ENCODE results near the gene FAM83C. TPM values are rescaled to one million over a fixed set of nuclear protein-coding genes. Genes with fewer than 3 reads are reported as not detected.

Gene FAM83C
- total RNA-seq, 1 experiment from 2014 or later: not detected

- Mint-ChIP-seq H3K36me3 (peaks cover 27% of the 10 kb centered on the region), H3K27me3 (ENCODE audit: low read depth) (no peaks in the 10 kb centered on the region), H3K9me3 (no peaks in the 10 kb centered on the region), H3K4me1 (peaks cover 25% of the 10 kb centered on the region), H3K4me3 (peak overlapping the region; percentile 96), H3K27ac (peak overlapping the region; percentile 60; the same call in 1 of the 2 replicates)
- ATAC-seq: no peak
- ChIA-PET CTCF (interaction anchor here (2.4 kb wide), 1 partner anchor 130 kb away, joined by 27 read pairs; the partner anchor contains the start of gene EDEM2), POLR2A (interaction anchor here (2.0 kb wide), 1 partner anchor 129 kb away, joined by 4 read pairs; the partner anchor contains the start of gene EDEM2)
- no peak for DNase-seq (ENCODE audit: low spot score)
- TF ChIP-seq ETV6 (CRISPR knock-in tag; IDR thresholded peaks at IDR 0.05): no peak
- no peak for TF ChIP-seq TP53 (CRISPR knock-in tag; IDR thresholded peaks at IDR 0.05)
- no peak for TF ChIP-seq ZNF396 (CRISPR knock-in tag; IDR thresholded peaks at IDR 0.05; ENCODE audit: borderline replicate concordance)
- TF ChIP-seq AFF4 (CRISPR knock-in tag; IDR thresholded peaks at IDR 0.05; ENCODE audit: borderline replicate concordance): no peak
- TF ChIP-seq ZSCAN18 (CRISPR knock-in tag; IDR thresholded peaks at IDR 0.05): no peak
- no peak for TF ChIP-seq CREM (CRISPR knock-in tag; IDR thresholded peaks at IDR 0.05)
- TF ChIP-seq ZNF219 (CRISPR knock-in tag; IDR thresholded peaks at IDR 0.05; ENCODE audit: borderline replicate concordance): no peak
- no peak for TF ChIP-seq ZMAT4 (CRISPR knock-in tag; IDR thresholded peaks at IDR 0.05)
- no peak for TF ChIP-seq RORB (CRISPR knock-in tag; IDR thresholded peaks at IDR 0.05)
- no peak for TF ChIP-seq E2F5 (CRISPR knock-in tag; IDR thresholded peaks at IDR 0.05)
- no peak for TF ChIP-seq MXD4 (CRISPR knock-in tag; IDR thresholded peaks at IDR 0.05; ENCODE audit: borderline replicate concordance)
- no peak for TF ChIP-seq TEAD4 (CRISPR knock-in tag; IDR thresholded peaks at IDR 0.05)
- TF ChIP-seq IRF2 (CRISPR knock-in tag; IDR thresholded peaks at IDR 0.05; ENCODE audit: borderline replicate concordance, low read depth): no peak
- no peak for TF ChIP-seq JUN (CRISPR knock-in tag; IDR thresholded peaks at IDR 0.05)
- TF ChIP-seq FOXJ3 (CRISPR knock-in tag; IDR thresholded peaks at IDR 0.05; ENCODE audit: borderline replicate concordance): no peak
- no peak for TF ChIP-seq CDX4 (CRISPR knock-in tag; IDR thresholded peaks at IDR 0.05; ENCODE audit: borderline replicate concordance)
Measured at GRCh38 chr20:35276408-35276807, 15.8 kb downstream of the FAM83C start.

- H3K27me3 Mint-ChIP-seq (ENCODE audit: low read depth): no peaks in the 10 kb centered on the region
- peak overlapping the region; percentile 96; the same call in 1 of the 2 replicates for H3K4me3 Mint-ChIP-seq
- CTCF ChIA-PET: interaction anchor here (1.3 to 2.4 kb wide), 2 partner anchors 28 to 130 kb away, joined by 6 to 27 read pairs; partner anchors contain the start of gene EDEM2
- TF ChIP-seq ATF1 (CRISPR knock-in tag; IDR thresholded peaks at IDR 0.05) (no peak), PRRX2 (CRISPR knock-in tag; IDR thresholded peaks at IDR 0.05) (no peak), ZNF423 (CRISPR knock-in tag; IDR thresholded peaks at IDR 0.05) (no peak), GRHL2 (CRISPR knock-in tag; IDR thresholded peaks at IDR 0.05; ENCODE audit: insufficient replicate concordance, severe bottlenecking) (no peak), FOXP1 (CRISPR knock-in tag; IDR thresholded peaks at IDR 0.05; ENCODE audit: borderline replicate concordance) (no peak)
- 0 out of 2 replicates have a peak overlapping the region, but pooled peaks have one; percentile 60 for H3K27ac Mint-ChIP-seq
- POLR2A ChIA-PET: interaction anchor here (0.7 to 1.3 kb wide), 3 partner anchors 9 to 179 kb away, joined by 4 read pairs; partner anchors contain the start of gene EIF6
- peaks cover 28% of the 10 kb centered on the region for H3K4me1 Mint-ChIP-seq
- DNase-seq (ENCODE audit: low spot score) (no peak), ATAC-seq (no peak)
- peaks cover 23% of the 10 kb centered on the region for H3K36me3 Mint-ChIP-seq
- H3K9me3 Mint-ChIP-seq: no peaks in the 10 kb centered on the region
Measured at GRCh38 chr20:35275741-35276251, 16.4 kb downstream of the FAM83C start.
